ENCODE results near the gene NDUFS4. TPM values are rescaled to one million over a fixed set of nuclear protein-coding genes. Genes with fewer than 3 reads are reported as not detected.
A peak's percentile ranks its signal among the peaks of the same experiment; 100 is the strongest.
"Not testable (repeated sequence)": the region's sequence is repeated elsewhere in the genome, so short reads cannot be mapped to it uniquely, and the experiment has no call there.

The NDUFS4 gene
- total RNA-seq, 1 donor from 2014 or later = 71.3 TPM

- not testable (repeated sequence) for DNase-seq (ENCODE audit: low spot score)
Observed at GRCh38 chr5:53665313-53665712, 104.9 kb downstream of the NDUFS4 start.

- DNase-seq (ENCODE audit: low spot score) = no peak
Observed at GRCh38 chr5:53667621-53668020, 107.2 kb downstream of the NDUFS4 start.

- no peak for DNase-seq (ENCODE audit: low spot score)
Observed at GRCh38 chr5:53671447-53671846, 111.0 kb downstream of the NDUFS4 start.

- no peak for DNase-seq (ENCODE audit: low spot score)
Observed at GRCh38 chr5:53674121-53674520, 113.7 kb downstream of the NDUFS4 start.

- no peak for DNase-seq (ENCODE audit: low spot score)
Observed at GRCh38 chr5:53677632-53678031, 117.2 kb downstream of the NDUFS4 start.

- DNase-seq (ENCODE audit: low spot score) = no peak
Observed at GRCh38 chr5:53678981-53679660, 118.7 kb downstream of the NDUFS4 start.

- DNase-seq (ENCODE audit: low spot score) = no peak
Observed at GRCh38 chr5:53681079-53681478, 120.6 kb downstream of the NDUFS4 start.

- DNase-seq (ENCODE audit: low spot score) = no peak
Observed at GRCh38 chr5:53691014-53691413, 130.6 kb downstream of the NDUFS4 start.

GRCh38 chr5:53694520-53695022, 134.1 kb downstream of the NDUFS4 start:
- no peak for DNase-seq (ENCODE audit: low spot score)

- DNase-seq (ENCODE audit: low spot score) = not testable (repeated sequence)
Observed at GRCh38 chr5:53710405-53710804, 150.0 kb downstream of the NDUFS4 start.

GRCh38 chr5:53712327-53712726, 151.9 kb downstream of the NDUFS4 start:
- no peak for DNase-seq (ENCODE audit: low spot score)

GRCh38 chr5:53713978-53714666, 153.7 kb downstream of the NDUFS4 start:
- no peak for DNase-seq (ENCODE audit: low spot score)

GRCh38 chr5:53714667-53715010, 154.2 kb downstream of the NDUFS4 start:
- DNase-seq (ENCODE audit: low spot score) = no peak

- DNase-seq (ENCODE audit: low spot score) = no peak
Observed at GRCh38 chr5:53726121-53726520, 165.7 kb downstream of the NDUFS4 start.

GRCh38 chr5:53730943-53731342, 170.5 kb downstream of the NDUFS4 start:
- DNase-seq (ENCODE audit: low spot score) = peak; percentile 6

Other genes starting within 250 kb of the NDUFS4 start
- 76.1 TPM for gene FST, start 80.0 kb upstream of the NDUFS4 start, total RNA-seq (ENCODE audit: insufficient read depth, low replicate concordance)

Data from umbilical cord (tissue), 2 donors.